K562 (cell line): ENCODE measurements around the gene NAA10. TPM values are rescaled to one million over a fixed set of nuclear protein-coding genes. Genes with fewer than 3 reads are reported as not detected.

Source experiments
- CHCHD3 ChIP-seq: fragments of 250-450 bp; sonication (Bioruptor Pico); IDR thresholded peaks from 2 replicates; pipeline ENCODE4 v2.1.2; 2022; ENCODE audit warnings: mild to moderate bottlenecking
- EGR1 ChIP-seq: fragments of 450-650 bp; conservative IDR thresholded peaks from 2 replicates; pipeline ENCODE4 v1.6.1; 2017; ENCODE audit warnings: mild to moderate bottlenecking
- ETV5 ChIP-seq: sonication (generic); formaldehyde crosslinking; IDR thresholded peaks from 2 replicates; pipeline ENCODE4 v1.4.0; 2020; ENCODE audit warnings: low read depth, mild to moderate bottlenecking, missing genetic modification reagents
- GABPB1 ChIP-seq: sonication (generic); formaldehyde crosslinking; IDR thresholded peaks from 2 replicates; pipeline ENCODE4 v1.8.0; 2022; ENCODE audit warnings: mild to moderate bottlenecking, missing genetic modification reagents
- IFI16 ChIP-seq: fragments of 250-450 bp; sonication (Bioruptor Pico); IDR thresholded peaks from 2 replicates; pipeline ENCODE4 v2.1.2; 2022; ENCODE audit warnings: mild to moderate bottlenecking, inconsistent platforms
- LARP7 ChIP-seq: fragments of 450-650 bp; IDR thresholded peaks from 2 replicates; pipeline ENCODE4 v1.6.1; 2016
- NELFE ChIP-seq: IDR thresholded peaks from 2 replicates; pipeline ENCODE4 v1.6.1; 2011; ENCODE audit warnings: mild to moderate bottlenecking; ENCODE audit not compliant: insufficient read depth, insufficient read length
- NR2C1 ChIP-seq, 2 experiments: fragments of 450-650 bp; IDR thresholded peaks; 2 replicates each; pipeline ENCODE4 v1.6.1; 2017; ENCODE audit warnings: mild to moderate bottlenecking in 2 of 2, antibody characterized with exemption in 1 of 2, inconsistent platforms in 1 of 2, missing compliant biosample characterization in 1 of 2, missing genetic modification characterization in 1 of 2
- NR3C1 ChIP-seq: sonication (generic); formaldehyde crosslinking; IDR thresholded peaks from 2 replicates; pipeline ENCODE4 v1.8.1; 2022; ENCODE audit warnings: missing genetic modification reagents
- PHF8 ChIP-seq: fragments of 200-600 bp; sonication (generic); IDR thresholded peaks from 2 replicates; pipeline ENCODE4 v1.6.1; 2012; ENCODE audit warnings: mixed run types, mild to moderate bottlenecking, inconsistent platforms, low read length, moderate library complexity, borderline replicate concordance
- POLR2A ChIP-seq: fragments of 450-650 bp; conservative IDR thresholded peaks from 2 replicates; pipeline ENCODE4 v1.6.1; 2016
- SUPT5H ChIP-seq: fragments of 450-650 bp; IDR thresholded peaks from 2 replicates; pipeline ENCODE4 v1.6.1; 2016
- TFAP4 ChIP-seq: sonication (generic); formaldehyde crosslinking; IDR thresholded peaks from 2 replicates; pipeline ENCODE4 v1.8.0; 2022; ENCODE audit warnings: missing genetic modification reagents, mild to moderate bottlenecking, moderate library complexity, borderline replicate concordance
- YY1 ChIP-seq, 3 experiments: IDR thresholded peaks; 2 replicates each; pipeline ENCODE4 v1.6.1; 2011; ENCODE audit warnings: low read length in 2 of 3, mild to moderate bottlenecking in 2 of 3, moderate library complexity in 2 of 3, borderline replicate concordance in 1 of 3, control low read depth in 1 of 3, low read depth in 1 of 3; ENCODE audit not compliant: insufficient read depth in 3 of 3, insufficient replicate concordance in 2 of 3, control insufficient read depth in 1 of 3, insufficient read length in 1 of 3; ENCODE audit errors: extremely low read depth in 1 of 3
- ZBED1 ChIP-seq: IDR thresholded peaks from 2 replicates; pipeline ENCODE4 v1.6.1; 2014
- ZBTB11 ChIP-seq, 3 experiments: fragments of 200-800 bp in 1 of 3; fragments of 250-450 bp in 1 of 3; fragments of 450-650 bp in 1 of 3; sonication (Bioruptor Pico) in 1 of 3; sonication (Bioruptor generic) in 1 of 3; formaldehyde crosslinking in 1 of 3; IDR thresholded peaks; 2 replicates each; pipeline versions ENCODE4 v1.6.1 to v1.8.0; 2016 to 2022; ENCODE audit warnings: mild to moderate bottlenecking in 2 of 3, missing genetic modification characterization in 2 of 3, missing compliant biosample characterization in 1 of 3, moderate library complexity in 1 of 3
- ZNF239 ChIP-seq: fragments of 250-450 bp; sonication (Bioruptor Pico); IDR thresholded peaks from 2 replicates; pipeline ENCODE4 v1.4.0; 2020; ENCODE audit warnings: mild to moderate bottlenecking
- ZNF639 ChIP-seq, 2 experiments: fragments of 200-800 bp in 1 of 2; sonication (Bioruptor generic) in 1 of 2; sonication (generic) in 1 of 2; formaldehyde crosslinking in 1 of 2; IDR thresholded peaks in 1 of 2; conservative IDR thresholded peaks in 1 of 2; 2 replicates each; pipeline versions ENCODE4 v1.5.0 to v1.6.1; 2016 to 2020; ENCODE audit warnings: missing compliant biosample characterization in 1 of 2, missing genetic modification characterization in 1 of 2, missing genetic modification reagents in 1 of 2
- ZNF75A ChIP-seq: fragments of 450-650 bp; formaldehyde crosslinking; IDR thresholded peaks from 2 replicates; pipeline ENCODE4 v1.4.0; 2020; ENCODE audit warnings: mild to moderate bottlenecking
- polyA plus RNA-seq, 8 experiments: library from polyadenylated mRNA; depleted of rRNA in 4 of 8; stranded (reverse) in 5 of 8; unstranded in 3 of 8; fragments of >200 nt; fragmentation: Nextera tagmentation in 2 of 8; fragmentation: Illumina TruSeq in 1 of 8; extraction: Ambion mirVana in 2 of 8; extraction: Trizol in 1 of 8; gene quantifications; 2 replicates each; pipeline versions ENCODE4 v1.2.1 to v1.2.3, GENCODE V29; 2011 to 2014; ENCODE audit warnings: inconsistent platforms in 1 of 8, missing spikeins in 1 of 8
- total RNA-seq, 7 experiments: library from RNA; depleted of rRNA in 6 of 7; stranded (reverse); fragments of >200 nt in 6 of 7; fragmentation: Illumina TruSeq in 2 of 7; extraction: Trizol in 2 of 7; gene quantifications; 2 replicates each; pipeline versions ENCODE4 v1.2.1 to v1.2.3, GENCODE V29; 2011 to 2021; ENCODE audit warnings: low replicate concordance in 1 of 7

Gene NAA10
- total and polyA plus RNA-seq, 9 of the 15 experiments (the other 6 are each of a cell fraction or from before 2014, with no cell fraction given), result 11.1 to 250 (median 134) TPM

- no peak for TF ChIP-seq NR3C1 (CRISPR knock-in tag)
- TF ChIP-seq NELFE, result no peak
- TF ChIP-seq YY1 (IDR thresholded peaks at IDR 0.05; ENCODE audit: borderline replicate concordance in 1 of 3, control insufficient read depth in 1 of 3, extremely low read depth in 1 of 3, insufficient read depth in 3 of 3, insufficient read length in 1 of 3, insufficient replicate concordance in 2 of 3, low read depth in 1 of 3, low read length in 2 of 3), result peak; percentile 85 to 93 (median 90)
- no peak for TF ChIP-seq CHCHD3
- peak; percentile 87 to 97 (median 88); a peak in 5 of 6 replicates for TF ChIP-seq ZBTB11 (CRISPR knock-in tag; IDR thresholded peaks at IDR 0.05)
- TF ChIP-seq NR2C1 (IDR thresholded peaks at IDR 0.05), result no peak
- TF ChIP-seq NR2C1 (tag; IDR thresholded peaks at IDR 0.05), result peak; percentile 49
- TF ChIP-seq IFI16 (CRISPR knock-in tag), result no peak
- peak; percentile 60 for TF ChIP-seq SUPT5H
- no peak for TF ChIP-seq ZNF75A (CRISPR knock-in tag)
- peak; percentile 62; the same call in 1 of the 2 replicates for TF ChIP-seq ZBED1
- peak in 1 of 2 experiments; percentile 98; a peak in 2 of 4 replicates for TF ChIP-seq ZNF639 (CRISPR knock-in tag; conservative IDR thresholded peaks at IDR 0.05 in 1 of 2, IDR thresholded peaks at IDR 0.05 in 1 of 2)
- no peak for TF ChIP-seq LARP7
- TF ChIP-seq POLR2A, result peak; percentile 72
- 0 out of 2 replicates have a peak, but pooled peaks have one; percentile 27 for TF ChIP-seq TFAP4 (CRISPR knock-in tag)
- TF ChIP-seq GABPB1 (CRISPR knock-in tag), result peak; percentile 91
- peak; percentile 46; the same call in 1 of the 2 replicates for TF ChIP-seq ETV5 (CRISPR knock-in tag)
- TF ChIP-seq EGR1, result peak; percentile 69
- peak; percentile 49; the same call in 1 of the 2 replicates for TF ChIP-seq PHF8
- 0 out of 2 replicates have a peak, but pooled peaks have one; percentile 12 for TF ChIP-seq ZNF239 (CRISPR knock-in tag)
These were observed 36.2 kb upstream of the NAA10 start (continued) for GRCh38 chrX:153971124-153971449.
